Fibroblast of lung (primary cell): Measurements from ENCODE around the gene OGA.

ENCODE experiments used
- EZH2 ChIP-seq: IDR thresholded peaks from 2 replicates; pipeline ENCODE4 v1.5.1; 2012; ENCODE audit warnings: low read length, control low read depth, mild to moderate bottlenecking; ENCODE audit errors: missing control alignments
- TF ChIP-seq, protein P1 (sequence below), 2 donors: IDR thresholded peaks in 1 of 2; conservative IDR thresholded peaks in 1 of 2; 1 replicate in 1 of 2; 2 replicates in 1 of 2; pipeline ENCODE4 v1.5.1; 2011 to 2012; ENCODE audit warnings: low read length in 2 of 2, control low read depth in 1 of 2, inconsistent platforms in 1 of 2, low read depth in 1 of 2, mild to moderate bottlenecking in 1 of 2

DNA sequence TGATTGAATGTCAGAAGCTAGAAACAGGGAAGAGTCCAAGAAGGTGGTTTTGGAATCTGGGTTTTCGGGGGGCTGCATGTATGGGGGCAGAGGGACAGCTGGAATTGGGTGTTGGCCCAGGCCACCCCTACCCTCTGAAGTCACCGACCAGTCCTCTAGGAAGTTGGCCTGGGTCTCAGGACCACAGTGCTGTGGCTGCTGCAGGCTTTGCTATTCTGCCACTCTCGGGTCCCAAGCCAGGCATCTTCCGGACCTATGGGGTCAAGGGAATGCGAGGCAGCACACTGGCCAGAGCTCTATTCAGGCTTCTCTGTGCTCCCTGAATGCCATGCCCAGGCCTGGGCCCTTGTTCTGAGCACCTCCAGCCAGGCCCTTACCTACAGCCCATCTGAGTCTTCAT, 55.5 kb downstream of the OGA start:
- TF ChIP-seq, protein P1, sequence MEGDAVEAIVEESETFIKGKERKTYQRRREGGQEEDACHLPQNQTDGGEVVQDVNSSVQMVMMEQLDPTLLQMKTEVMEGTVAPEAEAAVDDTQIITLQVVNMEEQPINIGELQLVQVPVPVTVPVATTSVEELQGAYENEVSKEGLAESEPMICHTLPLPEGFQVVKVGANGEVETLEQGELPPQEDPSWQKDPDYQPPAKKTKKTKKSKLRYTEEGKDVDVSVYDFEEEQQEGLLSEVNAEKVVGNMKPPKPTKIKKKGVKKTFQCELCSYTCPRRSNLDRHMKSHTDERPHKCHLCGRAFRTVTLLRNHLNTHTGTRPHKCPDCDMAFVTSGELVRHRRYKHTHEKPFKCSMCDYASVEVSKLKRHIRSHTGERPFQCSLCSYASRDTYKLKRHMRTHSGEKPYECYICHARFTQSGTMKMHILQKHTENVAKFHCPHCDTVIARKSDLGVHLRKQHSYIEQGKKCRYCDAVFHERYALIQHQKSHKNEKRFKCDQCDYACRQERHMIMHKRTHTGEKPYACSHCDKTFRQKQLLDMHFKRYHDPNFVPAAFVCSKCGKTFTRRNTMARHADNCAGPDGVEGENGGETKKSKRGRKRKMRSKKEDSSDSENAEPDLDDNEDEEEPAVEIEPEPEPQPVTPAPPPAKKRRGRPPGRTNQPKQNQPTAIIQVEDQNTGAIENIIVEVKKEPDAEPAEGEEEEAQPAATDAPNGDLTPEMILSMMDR (conservative IDR thresholded peaks at IDR 0.05 in 1 of 2, IDR thresholded peaks at IDR 0.05 in 1 of 2; ENCODE audit: low read depth in 1 of 2, low read length in 2 of 2): no peak
- no peak for TF ChIP-seq EZH2
